ENCODE data around the gene HNRNPM. TPM values are rescaled to one million over a fixed set of nuclear protein-coding genes. Genes with fewer than 3 reads are reported as not detected.

HNRNPM gene
- total and polyA plus RNA-seq, 2 donors (not counting 1 experiment from before 2014, with no cell fraction given): 137 to 221 TPM

- ATAC-seq (ENCODE audit: low read depth): no peak
- ChIA-PET POLR2A (no interaction called here), CTCF (no interaction called here)
- Histone ChIP-seq H3K27ac (ENCODE audit: low read length in 2 of 2) (no peak overlapping the region), H3K36me3 (replicated peaks in 1 of 2; ENCODE audit: control extremely low read depth in 1 of 2, control insufficient read depth in 1 of 2, extremely low read depth in 1 of 2, insufficient read depth in 2 of 2, low read length in 1 of 2) (peaks cover 0 to 31% of the 10 kb centered on the region in 2 experiments), H3K4me3 (ENCODE audit: control extremely low read depth in 1 of 5, extremely low read depth in 1 of 5, insufficient read depth in 1 of 5, low read depth in 2 of 5, low read length in 4 of 5) (no peak overlapping the region), H3K79me2 (ENCODE audit: control insufficient read depth, insufficient read depth, low read length) (no peaks in the 10 kb centered on the region), H2AFZ (ENCODE audit: insufficient read depth, low read depth, low read length, poor library complexity, severe bottlenecking) (no peak overlapping the region), H3K4me2 (replicated peaks; ENCODE audit: low read depth, low read length, poor library complexity, severe bottlenecking) (no peak overlapping the region), H4K20me1 (ENCODE audit: control insufficient read depth, insufficient read depth, low read length, poor library complexity, severe bottlenecking) (no peaks in the 10 kb centered on the region), H3K27me3 (replicated peaks in 1 of 4; ENCODE audit: control extremely low read depth in 1 of 4, control insufficient read depth in 3 of 4, insufficient read depth in 4 of 4, low read length in 3 of 4) (no peaks in the 10 kb centered on the region), H3K9me3 (ENCODE audit: control extremely low read depth in 1 of 3, control insufficient read depth in 2 of 3, insufficient read depth in 1 of 3, low read length in 2 of 3) (no peaks in the 10 kb centered on the region), H3K4me1 (ENCODE audit: control insufficient read depth in 2 of 2, insufficient read depth in 2 of 2, low read length in 2 of 2) (no peaks in the 10 kb centered on the region), H3K9ac (ENCODE audit: low read length) (no peak overlapping the region)
- H3K27ac Mint-ChIP-seq: no peak overlapping the region
- WGBS (ENCODE audit: insufficient coverage): 100% methylated on average over 1 of the region's 3 CpGs
- no peaks in the 10 kb centered on the region for H3K27me3 Mint-ChIP-seq
- H3K9me3 Mint-ChIP-seq (ENCODE audit: insufficient read depth): no peaks in the 10 kb centered on the region
- intact Hi-C loops (cut with micrococcal nuclease): no loop called here
- H3K4me3 Mint-ChIP-seq: no peak overlapping the region
- no peak for TF ChIP-seq EZH2 (IDR thresholded peaks at IDR 0.05; ENCODE audit: borderline replicate concordance, insufficient read depth, low read depth, low read length, poor library complexity, severe bottlenecking)
- no peak for DNase-seq
- no peaks in the 10 kb centered on the region for H3K4me1 Mint-ChIP-seq
These were observed 92.3 kb downstream of the HNRNPM start for GRCh38 chr19:8537099-8537498.

Other genes with a start within 250 kb of the HNRNPM start
- gene CERS4, start 235.6 kb upstream of the HNRNPM start, total RNA-seq: 125 and 146 TPM in 2 replicates
- 98.2 and 104 TPM in 2 replicates for gene CERS4, start 235.6 kb upstream of the HNRNPM start, polyA plus RNA-seq
- 28.7 and 30.5 TPM in 2 replicates for gene CD320, start 136.6 kb upstream of the HNRNPM start, total RNA-seq
- gene CD320, start 136.6 kb upstream of the HNRNPM start, polyA plus RNA-seq: 22.2 and 32.6 TPM in 2 replicates
- 23.2 and 28.6 TPM in 2 replicates for gene NDUFA7, start 123.6 kb upstream of the HNRNPM start, total RNA-seq
- 50.4 and 71.7 TPM in 2 replicates for gene NDUFA7, start 123.6 kb upstream of the HNRNPM start, polyA plus RNA-seq
- gene RPS28, start 123.5 kb upstream of the HNRNPM start, total RNA-seq: 2,435 and 2,579 TPM in 2 replicates
- 830 and 1,800 TPM in 2 replicates for gene RPS28, start 123.5 kb upstream of the HNRNPM start, polyA plus RNA-seq
- 0.27 TPM in 1 of 2 replicates, not detected in the other for gene KANK3, start 101.7 kb upstream of the HNRNPM start, total RNA-seq
- gene KANK3, start 101.7 kb upstream of the HNRNPM start, polyA plus RNA-seq: 0.34 and 0.35 TPM in 2 replicates
- gene ANGPTL4, start 80.8 kb upstream of the HNRNPM start, total RNA-seq: not detected in 2 replicates
- not detected in 2 replicates for gene ANGPTL4, start 80.8 kb upstream of the HNRNPM start, polyA plus RNA-seq
- 126 and 130 TPM in 2 replicates for gene RAB11B, start 54.6 kb upstream of the HNRNPM start, total RNA-seq
- gene RAB11B, start 54.6 kb upstream of the HNRNPM start, polyA plus RNA-seq: 165 and 190 TPM in 2 replicates
- 22.9 and 24.8 TPM in 2 replicates for gene MARCHF2, start 31.7 kb upstream of the HNRNPM start, total RNA-seq
- gene MARCHF2, start 31.7 kb upstream of the HNRNPM start, polyA plus RNA-seq: 50.5 and 52.6 TPM in 2 replicates
- 0.91 and 1.2 TPM in 2 replicates for gene PRAM1, start 57.7 kb downstream of the HNRNPM start, total RNA-seq
- 1.5 and 1.7 TPM in 2 replicates for gene PRAM1, start 57.7 kb downstream of the HNRNPM start, polyA plus RNA-seq
- gene ZNF414, start 69.2 kb downstream of the HNRNPM start, total RNA-seq: 40.7 and 43.8 TPM in 2 replicates
- gene ZNF414, start 69.2 kb downstream of the HNRNPM start, polyA plus RNA-seq: 35.0 and 52.0 TPM in 2 replicates
- gene MYO1F, start 132.5 kb downstream of the HNRNPM start, total RNA-seq: 126 TPM in 2 replicates
- 65.5 and 76.3 TPM in 2 replicates for gene MYO1F, start 132.5 kb downstream of the HNRNPM start, polyA plus RNA-seq
- 0.39 and 0.59 TPM in 2 replicates for gene ADAMTS10, start 165.7 kb downstream of the HNRNPM start, total RNA-seq
- gene ADAMTS10, start 165.7 kb downstream of the HNRNPM start, polyA plus RNA-seq: 1.8 and 3.6 TPM in 2 replicates
- gene NFILZ, start 185.7 kb downstream of the HNRNPM start, total RNA-seq: not detected in 2 replicates
- not detected in 2 replicates for gene NFILZ, start 185.7 kb downstream of the HNRNPM start, polyA plus RNA-seq

Data from B cell (primary cell).